ENCODE data around the gene ST3GAL5. TPM values are rescaled to one million over a fixed set of nuclear protein-coding genes. Genes with fewer than 3 reads are reported as not detected.

The ST3GAL5 gene
- total RNA-seq, 1 donor from 2014 or later: 27.3 TPM

DNA sequence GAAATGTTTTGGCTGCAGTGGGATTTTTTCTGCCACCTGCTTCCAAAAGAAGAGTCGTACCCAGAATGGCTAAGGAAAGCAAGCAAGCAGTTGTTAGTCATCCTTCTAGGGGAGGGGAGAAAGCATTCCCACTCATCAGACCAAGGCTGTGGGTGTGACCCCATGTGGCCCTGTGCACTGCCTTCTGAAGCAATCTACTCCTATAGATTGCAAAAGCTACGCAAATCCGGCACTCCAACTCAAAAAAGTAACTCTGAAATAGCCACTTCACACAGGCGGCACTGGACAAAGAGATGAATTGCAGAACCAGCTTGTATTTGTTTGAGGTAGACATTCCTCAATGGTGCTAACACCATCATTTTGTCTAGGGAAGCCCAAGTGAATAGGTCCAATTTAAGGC is 44.3 kb downstream of the ST3GAL5 start:
- H3K36me3 Mint-ChIP-seq (ENCODE audit: insufficient read depth): peaks cover 24% of the 10 kb centered on the region
- H3K27me3 Mint-ChIP-seq: no peaks in the 10 kb centered on the region
- no peak for TF ChIP-seq CTCF (IDR thresholded peaks at IDR 0.05; ENCODE audit: unreplicated experiment)

GRCh38 chr2:85843543-85843942 is 45.2 kb downstream of the ST3GAL5 start:
- Mint-ChIP-seq H3K27me3 (no peaks in the 10 kb centered on the region), H3K4me1 (ENCODE audit: low read depth) (no peaks in the 10 kb centered on the region), H3K27ac (no peak overlapping the region), H3K9me3 (ENCODE audit: low read depth) (no peaks in the 10 kb centered on the region), H3K36me3 (ENCODE audit: insufficient read depth) (peaks cover 26% of the 10 kb centered on the region), H3K4me3 (ENCODE audit: low read depth) (no peak overlapping the region)
- no peak for DNase-seq (ENCODE audit: low spot score, unreplicated experiment)
- TF ChIP-seq CTCF (IDR thresholded peaks at IDR 0.05; ENCODE audit: unreplicated experiment): peak; percentile 52

More for the DNA sequence above, 44.3 kb downstream of the ST3GAL5 start:
- Mint-ChIP-seq H3K9me3 (ENCODE audit: low read depth) (no peaks in the 10 kb centered on the region), H3K4me1 (ENCODE audit: low read depth) (no peaks in the 10 kb centered on the region), H3K27ac (no peak overlapping the region), H3K4me3 (ENCODE audit: low read depth) (no peak overlapping the region)
- no peak for DNase-seq (ENCODE audit: low spot score, unreplicated experiment)

GRCh38 chr2:85840091-85840490 is 48.7 kb downstream of the ST3GAL5 start:
- DNase-seq (ENCODE audit: low spot score, unreplicated experiment): no peak
- Mint-ChIP-seq H3K36me3 (ENCODE audit: insufficient read depth) (peaks cover 23% of the 10 kb centered on the region), H3K27me3 (no peaks in the 10 kb centered on the region), H3K9me3 (ENCODE audit: low read depth) (peaks cover 10% of the 10 kb centered on the region), H3K4me3 (ENCODE audit: low read depth) (no peak overlapping the region), H3K27ac (no peak overlapping the region), H3K4me1 (ENCODE audit: low read depth) (no peaks in the 10 kb centered on the region)
- TF ChIP-seq CTCF (IDR thresholded peaks at IDR 0.05; ENCODE audit: unreplicated experiment): no peak

DNA sequence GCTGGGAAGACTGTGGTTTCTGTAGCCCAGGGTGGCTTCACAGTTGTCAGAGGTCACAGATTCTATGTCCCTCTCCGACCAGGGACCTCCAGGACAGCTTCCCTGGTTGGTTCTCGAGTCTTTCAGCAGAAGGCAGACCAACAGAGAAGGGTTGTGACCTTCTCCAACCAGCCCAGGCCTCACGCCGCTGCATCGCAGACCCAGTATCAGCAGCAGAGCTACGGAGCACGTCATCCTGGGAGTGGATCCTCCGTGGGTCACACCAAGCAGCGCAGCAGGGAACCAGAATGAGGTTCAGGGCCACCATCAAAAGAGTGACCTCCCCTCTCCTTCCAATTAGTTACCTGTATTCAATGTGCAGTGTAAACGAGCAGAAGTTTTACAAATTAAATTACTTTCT is 49.3 kb downstream of the ST3GAL5 start:
- no peaks in the 10 kb centered on the region for H3K27me3 Mint-ChIP-seq
- DNase-seq (ENCODE audit: low spot score, unreplicated experiment): no peak
- H3K4me3 Mint-ChIP-seq (ENCODE audit: low read depth): no peak overlapping the region
- TF ChIP-seq CTCF (IDR thresholded peaks at IDR 0.05; ENCODE audit: unreplicated experiment): no peak
- no peaks in the 10 kb centered on the region for H3K4me1 Mint-ChIP-seq (ENCODE audit: low read depth)
- H3K9me3 Mint-ChIP-seq (ENCODE audit: low read depth): peaks cover 15% of the 10 kb centered on the region
- H3K36me3 Mint-ChIP-seq (ENCODE audit: insufficient read depth): peaks cover 21% of the 10 kb centered on the region
- no peak overlapping the region for H3K27ac Mint-ChIP-seq

DNA sequence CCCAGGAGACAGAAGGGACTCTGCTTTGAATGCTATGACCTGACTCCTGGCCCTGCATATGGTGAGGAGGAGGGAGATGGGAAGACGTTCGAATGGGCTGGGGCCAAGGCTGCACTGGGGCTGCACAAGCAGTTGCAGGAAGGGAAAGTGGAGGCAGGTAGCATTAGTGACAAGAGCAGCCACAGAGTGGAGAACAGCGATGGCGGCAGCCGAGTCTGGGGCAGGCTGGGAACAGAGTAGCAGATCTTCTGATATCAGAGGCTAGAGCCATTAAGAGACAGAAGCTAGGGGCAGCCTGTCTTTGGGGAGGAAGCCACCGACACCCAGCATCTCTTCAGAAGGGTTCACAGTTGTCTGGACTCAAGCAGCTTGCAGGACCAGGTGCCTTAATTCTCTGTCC is 50.1 kb downstream of the ST3GAL5 start:
- no peak for TF ChIP-seq CTCF (IDR thresholded peaks at IDR 0.05; ENCODE audit: unreplicated experiment)
- H3K27me3 Mint-ChIP-seq: no peaks in the 10 kb centered on the region
- no peak overlapping the region for H3K27ac Mint-ChIP-seq
- H3K4me1 Mint-ChIP-seq (ENCODE audit: low read depth): no peaks in the 10 kb centered on the region
- H3K36me3 Mint-ChIP-seq (ENCODE audit: insufficient read depth): peaks cover 20% of the 10 kb centered on the region
- peaks cover 19% of the 10 kb centered on the region for H3K9me3 Mint-ChIP-seq (ENCODE audit: low read depth)
- no peak for DNase-seq (ENCODE audit: low spot score, unreplicated experiment)
- no peak overlapping the region for H3K4me3 Mint-ChIP-seq (ENCODE audit: low read depth)
